Stimulated activated CD4-positive, alpha-beta T cell treated with anti-CD3 and anti-CD28 coated beads, Interleukin-4, amount 100 ng/mL, for 24 hours (primary cell): ENCODE results near the gene F2.
A peak's percentile ranks its signal among the peaks of the same experiment; 100 is the strongest.
"Not testable (repeated sequence)": the region's sequence is repeated elsewhere in the genome, so short reads cannot be mapped to it uniquely, and the experiment has no call there.

Experiments
- DNase-seq: peaks from one replicate; pipeline ENCODE4 v3.0.0-alpha.2; 2020

The F2 gene

DNA sequence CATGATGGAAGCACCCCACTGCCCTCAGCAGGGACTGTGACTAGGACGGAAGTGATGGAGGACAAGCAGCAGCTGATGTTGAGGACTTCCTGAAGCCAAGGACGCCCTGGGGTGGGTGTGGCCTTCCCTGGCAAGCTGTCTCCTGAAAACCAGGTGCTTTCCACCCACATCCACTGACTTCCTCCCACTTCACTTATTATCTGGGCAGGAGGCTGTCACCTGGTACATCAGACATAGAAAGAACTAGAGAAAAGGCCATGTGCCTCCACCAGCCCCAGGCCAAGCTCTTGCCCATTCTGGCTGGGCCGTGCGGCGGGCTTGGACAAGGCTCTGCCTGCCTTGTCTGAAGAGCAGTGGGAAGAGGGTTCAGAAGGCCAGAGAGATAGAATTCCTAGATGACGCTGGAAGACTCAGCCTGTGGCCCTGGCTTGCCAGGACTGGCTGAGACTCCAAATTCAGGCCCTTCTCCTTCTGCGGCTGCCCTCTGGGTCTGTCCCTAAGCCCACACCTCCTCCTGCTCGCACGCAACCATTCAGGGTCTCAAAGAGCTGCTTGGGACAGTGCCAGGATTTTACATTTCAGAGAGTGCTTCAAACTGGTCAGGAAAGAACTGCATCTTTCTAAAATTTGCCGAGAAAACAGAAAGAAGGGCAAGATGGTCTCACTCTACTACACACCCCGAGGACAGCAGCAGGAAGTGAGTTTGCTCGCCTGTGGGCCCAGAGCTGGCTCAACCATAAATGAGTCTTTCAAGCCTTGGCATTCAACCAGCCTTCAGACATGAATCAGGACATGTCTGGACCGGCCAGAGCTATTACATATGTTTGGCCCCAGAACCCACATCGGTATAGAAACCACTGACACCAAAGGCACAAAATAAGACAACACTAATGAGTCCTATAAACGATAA is 31.9 kb upstream of the F2 start:
- no peak for DNase-seq

DNA sequence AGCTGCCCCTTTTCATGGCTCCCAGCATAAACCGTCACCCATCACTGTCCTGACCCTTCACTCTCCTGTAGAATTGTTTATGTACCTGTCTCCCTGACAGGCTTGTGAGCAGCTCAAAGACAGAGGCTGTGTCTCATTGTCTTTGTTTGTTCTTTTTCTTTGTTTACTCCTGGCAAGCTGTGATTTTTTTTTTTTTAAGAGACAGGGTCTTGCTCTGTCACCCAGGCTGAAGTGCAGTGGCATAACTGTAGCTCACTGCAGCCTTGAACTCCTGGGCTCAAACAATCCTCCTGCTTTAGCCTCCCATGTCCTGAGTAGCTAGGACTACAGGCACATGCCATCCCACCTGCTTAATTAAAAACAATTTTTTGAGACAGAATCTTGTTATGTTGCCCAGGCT is 28.3 kb upstream of the F2 start:
- DNase-seq, result no peak

- DNase-seq, result no peak
These were observed 26.6 kb upstream of the F2 start for GRCh38 chr11:46692450-46692849.

DNA sequence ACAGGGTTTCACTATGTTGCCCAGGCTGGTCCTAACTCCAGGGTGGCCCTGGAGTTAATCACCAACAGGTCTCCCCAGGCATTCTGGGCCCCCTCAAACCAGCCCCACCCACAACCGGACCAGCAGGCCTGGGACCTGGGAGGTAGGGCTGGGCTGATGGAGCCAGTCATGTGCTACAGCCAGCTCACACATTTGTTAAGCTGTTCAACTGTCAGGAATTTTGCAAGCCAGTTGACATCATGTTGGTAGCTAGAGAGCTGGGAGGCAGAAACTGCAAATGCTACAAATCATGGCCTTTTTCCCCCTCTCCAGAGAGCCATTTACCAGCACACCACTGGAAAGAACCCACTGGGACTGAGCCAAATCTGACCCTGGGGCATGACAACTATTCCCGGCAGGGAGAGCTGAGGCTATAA is 25.4 kb upstream of the F2 start:
- no peak for DNase-seq

DNA sequence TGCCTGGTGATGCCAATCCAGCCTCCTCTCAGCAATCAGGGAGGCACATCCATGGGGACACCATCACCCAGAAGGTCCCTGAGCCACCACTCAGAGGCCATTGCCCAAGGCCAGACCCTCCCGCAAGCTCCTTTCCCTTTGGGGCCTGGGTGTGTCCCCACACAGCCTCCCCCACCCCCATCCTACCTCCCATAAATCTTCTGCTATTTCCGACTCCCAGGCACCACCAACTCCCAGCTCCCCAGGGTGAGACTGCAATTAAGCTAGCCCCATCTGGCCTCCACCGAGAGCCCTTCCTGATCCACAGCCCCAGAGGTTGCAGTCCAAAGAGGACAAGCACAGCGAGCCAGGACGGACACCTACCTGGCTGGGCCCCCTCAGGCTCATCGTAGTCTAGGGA is 24.9 kb upstream of the F2 start:
- no peak for DNase-seq

- no peak for DNase-seq
These were observed 24.4 kb upstream of the F2 start for GRCh38 chr11:46694607-46695006.

GRCh38 chr11:46695345-46696211 is 23.4 kb upstream of the F2 start:
- no peak for DNase-seq

- DNase-seq, result no peak
These were observed 22.8 kb upstream of the F2 start for GRCh38 chr11:46696212-46696558.

DNA sequence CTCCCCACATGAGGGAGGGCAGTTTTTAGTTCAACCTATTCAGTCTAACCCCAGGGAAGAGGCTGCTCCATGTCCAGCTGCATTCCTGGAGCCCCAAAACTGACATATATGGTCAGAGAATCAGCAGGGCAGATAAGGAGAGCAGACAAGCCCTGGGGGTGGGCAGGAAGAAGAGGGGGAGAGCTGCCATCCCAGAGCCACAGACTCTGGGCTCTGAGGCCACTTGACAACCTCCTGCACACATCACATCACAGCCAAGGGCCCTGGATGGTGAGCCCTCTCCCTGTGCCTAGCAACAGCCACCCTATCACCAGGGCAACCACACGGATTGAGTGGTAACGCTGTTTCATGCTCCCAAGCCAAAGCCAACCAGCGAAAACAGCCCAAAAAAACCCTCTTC is 21.7 kb upstream of the F2 start:
- no peak for DNase-seq

DNA sequence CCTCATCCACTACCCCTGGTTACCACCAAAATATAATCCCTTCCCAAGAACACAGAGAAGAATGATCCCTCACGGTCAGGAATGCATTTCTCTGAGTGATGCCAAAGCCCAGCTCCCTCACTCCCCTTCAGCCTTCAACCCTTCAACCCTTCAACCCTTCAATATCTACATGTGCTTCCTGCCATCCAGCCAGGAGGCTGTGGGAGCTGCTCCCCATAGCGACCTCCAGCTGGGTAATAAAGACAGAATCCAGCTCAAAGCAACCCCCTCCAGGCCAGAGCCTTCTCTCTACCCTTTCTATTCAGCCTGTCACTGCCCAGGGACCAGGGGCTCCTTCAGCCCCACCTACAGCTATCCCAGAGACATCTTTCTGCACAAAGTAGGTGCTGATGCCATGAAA is 21.3 kb upstream of the F2 start:
- no peak for DNase-seq

GRCh38 chr11:46698597-46698996 is 20.4 kb upstream of the F2 start:
- no peak for DNase-seq

- peak; percentile 100 for DNase-seq
These were observed 18.6 kb upstream of the F2 start, which contains the start of the genes ARHGAP1 and ZNF408 for GRCh38 chr11:46700241-46701077. Gene ARHGAP1 (minus strand): TSS chr11:46700619. CDS start chr11:46696107, 4,512 bp downstream. Gene ZNF408 (plus strand): TSS chr11:46701031. CDS start chr11:46701048, 17 bp downstream.

- no peak for DNase-seq
These were observed 17.8 kb upstream of the F2 start for GRCh38 chr11:46701078-46701654.

DNA sequence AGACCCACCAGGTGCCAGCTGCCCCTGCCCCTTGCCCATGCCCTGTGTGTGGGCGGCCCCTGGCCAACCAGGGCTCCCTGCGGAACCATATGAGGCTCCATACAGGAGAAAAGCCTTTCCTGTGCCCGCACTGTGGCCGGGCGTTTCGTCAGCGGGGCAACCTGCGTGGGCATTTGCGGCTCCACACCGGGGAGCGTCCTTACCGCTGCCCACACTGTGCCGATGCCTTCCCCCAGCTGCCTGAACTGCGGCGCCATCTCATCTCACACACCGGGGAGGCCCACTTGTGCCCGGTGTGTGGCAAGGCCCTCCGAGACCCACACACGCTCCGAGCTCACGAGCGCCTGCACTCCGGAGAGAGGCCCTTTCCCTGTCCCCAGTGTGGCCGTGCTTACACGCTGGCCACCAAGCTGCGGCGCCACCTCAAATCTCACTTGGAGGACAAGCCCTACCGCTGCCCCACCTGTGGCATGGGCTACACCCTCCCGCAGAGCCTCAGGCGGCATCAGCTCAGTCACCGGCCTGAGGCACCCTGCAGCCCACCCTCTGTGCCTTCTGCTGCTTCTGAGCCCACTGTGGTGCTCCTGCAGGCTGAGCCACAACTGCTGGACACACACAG is 13.8 kb upstream of the F2 start:
- no peak for DNase-seq

GRCh38 chr11:46706886-46707285 is 12.1 kb upstream of the F2 start:
- DNase-seq, result no peak

DNA sequence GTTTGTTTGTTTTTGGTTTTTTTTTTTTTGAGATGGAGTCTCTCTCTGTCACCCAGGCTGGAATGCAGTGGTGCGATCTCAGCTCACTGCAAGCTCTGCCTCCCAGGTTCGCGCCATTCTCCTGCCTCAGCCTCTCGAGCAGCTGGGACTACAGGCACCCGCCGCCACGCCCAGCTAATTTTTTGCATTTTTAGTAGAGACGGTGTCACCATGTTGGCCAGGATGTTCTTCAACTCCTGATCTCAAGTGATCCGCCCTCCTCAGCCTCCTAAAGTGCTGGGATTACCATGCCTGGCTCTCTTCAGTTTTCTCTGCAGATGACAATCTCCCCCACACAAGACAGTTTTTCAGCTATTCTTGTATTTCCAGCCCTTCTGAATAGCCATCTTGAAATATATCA is 9.7 kb upstream of the F2 start:
- DNase-seq, result not testable (repeated sequence)

- no peak for DNase-seq
These were observed 8.2 kb upstream of the F2 start for GRCh38 chr11:46710821-46711269.

DNA sequence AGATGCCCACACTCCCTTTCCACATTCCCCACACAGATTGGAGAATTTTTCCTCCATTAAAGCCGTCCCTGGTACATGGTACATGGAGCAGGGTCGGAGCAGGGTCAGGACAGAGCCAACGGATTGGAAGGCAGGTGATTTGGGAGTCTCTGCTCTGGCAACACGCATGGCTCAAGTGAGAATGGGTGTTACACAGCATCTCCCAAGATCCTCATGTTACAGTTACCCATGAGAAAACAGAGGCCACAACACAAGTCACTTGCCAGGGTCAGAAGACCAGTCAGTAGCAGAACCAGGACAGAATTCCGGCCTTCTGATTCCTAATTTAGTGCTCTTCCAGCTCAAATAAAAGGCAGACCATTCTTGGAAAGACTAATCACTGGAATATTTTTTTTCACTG is 7.7 kb upstream of the F2 start:
- no peak for DNase-seq

GRCh38 chr11:46712874-46713576 is 6.0 kb upstream of the F2 start:
- DNase-seq, result no peak

DNA sequence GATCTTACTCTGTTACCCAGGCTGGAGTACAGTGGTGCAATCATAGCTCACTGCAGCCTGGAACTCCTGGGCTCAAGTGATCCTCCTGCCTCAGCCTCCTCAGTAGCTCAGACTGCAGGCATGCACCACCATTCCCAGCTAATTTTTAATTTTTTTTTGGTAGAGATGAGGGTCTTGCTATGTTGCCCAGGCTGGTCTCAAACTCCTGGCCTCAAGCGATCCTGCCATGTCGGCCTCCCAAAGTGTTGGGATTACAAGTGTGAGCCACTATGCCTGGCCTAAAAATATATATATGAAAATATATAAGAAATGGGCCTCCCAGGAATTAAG is 1.2 kb upstream of the F2 start:
- not testable (repeated sequence) for DNase-seq
